Loucy (cell line): ENCODE results near the gene MYO10.

ENCODE experiments used
- H2AFZ ChIP-seq: fragments of 200-600 bp; sonication (generic); 2 replicates; pipeline ENCODE4 v1.6.0; 2016; ENCODE audit warnings: antibody characterized with exemption, mild to moderate bottlenecking, low read length, moderate library complexity
- H3F3A ChIP-seq: fragments of 200-600 bp; 2 replicates; pipeline ENCODE4 v1.6.0; 2016; ENCODE audit warnings: antibody characterized with exemption, low read depth, mild to moderate bottlenecking
- H3K27me3 ChIP-seq: fragments of 200-600 bp; sonication (generic); 2 replicates; pipeline ENCODE4 v1.6.1; 2014; ENCODE audit warnings: low read length, mild to moderate bottlenecking; ENCODE audit not compliant: insufficient read depth, poor library complexity, severe bottlenecking
- H3K36me3 ChIP-seq: fragments of 200-600 bp; sonication (generic); 2 replicates; pipeline ENCODE4 v1.6.1; 2016; ENCODE audit warnings: low read length; ENCODE audit not compliant: insufficient read depth
- H3K4me1 ChIP-seq: fragments of 200-600 bp; sonication (generic); 2 replicates; pipeline ENCODE4 v1.5.1; 2014; ENCODE audit warnings: low read length, mild to moderate bottlenecking; ENCODE audit not compliant: insufficient read depth, poor library complexity, severe bottlenecking
- H3K4me2 ChIP-seq: fragments of 200-600 bp; sonication (generic); 2 replicates; pipeline ENCODE4 v1.6.0; 2014; ENCODE audit warnings: antibody characterized with exemption, low read length, low read depth, mild to moderate bottlenecking; ENCODE audit not compliant: poor library complexity, severe bottlenecking
- H3K4me3 ChIP-seq: fragments of 200-600 bp; sonication (generic); 2 replicates; pipeline ENCODE4 v1.5.1; 2014; ENCODE audit warnings: low read length, mild to moderate bottlenecking, mixed read lengths; ENCODE audit not compliant: poor library complexity, severe bottlenecking
- H3K79me2 ChIP-seq: fragments of 200-600 bp; sonication (generic); 2 replicates; pipeline ENCODE4 v1.6.1; 2014; ENCODE audit warnings: low read length; ENCODE audit not compliant: insufficient read depth
- H3K9ac ChIP-seq: fragments of 200-600 bp; sonication (generic); 2 replicates; pipeline ENCODE4 v1.6.0; 2014; ENCODE audit warnings: mild to moderate bottlenecking, low read depth, low read length, moderate library complexity; ENCODE audit not compliant: poor library complexity, severe bottlenecking
- H3K9me2 ChIP-seq: fragments of 200-600 bp; sonication (generic); replicated peaks from 2 replicates; pipeline ENCODE4 v1.6.1; 2016; ENCODE audit warnings: low read depth, low read length, mixed read lengths
- H3K9me3 ChIP-seq: fragments of 200-600 bp; sonication (generic); 2 replicates; pipeline ENCODE4 v1.6.1; 2014; ENCODE audit warnings: mild to moderate bottlenecking, antibody characterized with exemption, low read length, low read depth; ENCODE audit not compliant: insufficient read depth
- H4K20me1 ChIP-seq: fragments of 200-600 bp; sonication (generic); 2 replicates; pipeline ENCODE4 v1.6.0; 2014; ENCODE audit warnings: antibody characterized with exemption, low read length, mild to moderate bottlenecking; ENCODE audit not compliant: insufficient read depth, poor library complexity, severe bottlenecking
- EZH2phosphoT487 ChIP-seq: fragments of 200-600 bp; IDR thresholded peaks from 2 replicates; pipeline ENCODE4 v1.6.1; 2018; ENCODE audit warnings: antibody characterized with exemption, mild to moderate bottlenecking, moderate library complexity, borderline replicate concordance
- TF ChIP-seq, protein P1 (sequence below): fragments of 200-600 bp; sonication (generic); conservative IDR thresholded peaks from 2 replicates; pipeline ENCODE4 v1.5.1; 2014; ENCODE audit warnings: mild to moderate bottlenecking, antibody characterized with exemption, low read length

MYO10 gene

DNA sequence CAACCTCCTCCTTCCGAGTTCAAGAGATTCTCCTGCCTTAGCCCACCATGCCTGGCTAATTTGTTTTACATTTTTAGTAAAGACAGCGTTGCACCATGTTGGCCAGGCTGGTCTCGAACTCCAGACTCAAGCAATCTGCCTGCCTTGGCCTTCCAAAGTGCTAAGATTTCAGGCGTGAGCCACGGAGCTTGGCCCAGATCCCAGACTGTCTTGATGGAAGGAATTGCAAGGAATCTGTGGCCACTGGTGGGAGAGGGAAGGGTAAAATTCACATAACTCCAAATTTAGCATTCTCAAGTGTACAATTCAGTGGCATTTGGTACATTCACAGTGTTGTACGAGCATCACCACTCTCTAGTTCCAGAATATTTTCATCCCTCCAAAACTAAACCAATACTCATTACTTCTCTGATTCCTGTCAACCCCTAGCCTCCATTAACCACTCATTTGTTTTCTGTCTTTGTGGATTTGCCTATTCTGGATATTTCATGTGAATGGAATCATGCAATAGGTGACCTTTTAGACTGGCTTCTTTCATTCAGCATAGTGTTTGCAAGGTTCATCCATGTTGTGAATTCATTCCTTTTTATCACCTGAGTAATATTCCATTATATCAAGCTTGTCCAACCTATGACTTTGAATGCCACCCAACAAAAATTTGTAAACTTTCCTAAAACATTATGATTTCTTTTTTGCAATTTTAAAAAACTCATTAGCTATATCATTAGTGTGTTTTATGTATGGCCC lies 8.9 kb upstream of the MYO10 start:
- no peaks in the 10 kb centered on the region for H3K9me3 ChIP-seq
- TF ChIP-seq EZH2phosphoT487, result no peak
- TF ChIP-seq, protein P1, sequence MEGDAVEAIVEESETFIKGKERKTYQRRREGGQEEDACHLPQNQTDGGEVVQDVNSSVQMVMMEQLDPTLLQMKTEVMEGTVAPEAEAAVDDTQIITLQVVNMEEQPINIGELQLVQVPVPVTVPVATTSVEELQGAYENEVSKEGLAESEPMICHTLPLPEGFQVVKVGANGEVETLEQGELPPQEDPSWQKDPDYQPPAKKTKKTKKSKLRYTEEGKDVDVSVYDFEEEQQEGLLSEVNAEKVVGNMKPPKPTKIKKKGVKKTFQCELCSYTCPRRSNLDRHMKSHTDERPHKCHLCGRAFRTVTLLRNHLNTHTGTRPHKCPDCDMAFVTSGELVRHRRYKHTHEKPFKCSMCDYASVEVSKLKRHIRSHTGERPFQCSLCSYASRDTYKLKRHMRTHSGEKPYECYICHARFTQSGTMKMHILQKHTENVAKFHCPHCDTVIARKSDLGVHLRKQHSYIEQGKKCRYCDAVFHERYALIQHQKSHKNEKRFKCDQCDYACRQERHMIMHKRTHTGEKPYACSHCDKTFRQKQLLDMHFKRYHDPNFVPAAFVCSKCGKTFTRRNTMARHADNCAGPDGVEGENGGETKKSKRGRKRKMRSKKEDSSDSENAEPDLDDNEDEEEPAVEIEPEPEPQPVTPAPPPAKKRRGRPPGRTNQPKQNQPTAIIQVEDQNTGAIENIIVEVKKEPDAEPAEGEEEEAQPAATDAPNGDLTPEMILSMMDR, result no peak
- no peaks in the 10 kb centered on the region for H4K20me1 ChIP-seq
- no peak overlapping the region for H3K9ac ChIP-seq
- H3K4me2 ChIP-seq, result no peak overlapping the region
- no peaks in the 10 kb centered on the region for H3K36me3 ChIP-seq
- H3F3A ChIP-seq, result no peaks in the 10 kb centered on the region
- H3K27me3 ChIP-seq, result no peaks in the 10 kb centered on the region
- H3K4me1 ChIP-seq, result no peaks in the 10 kb centered on the region
- no peak overlapping the region for H2AFZ ChIP-seq
- H3K9me2 ChIP-seq, result no peaks in the 10 kb centered on the region
- H3K79me2 ChIP-seq, result no peaks in the 10 kb centered on the region
- no peak overlapping the region for H3K4me3 ChIP-seq

DNA sequence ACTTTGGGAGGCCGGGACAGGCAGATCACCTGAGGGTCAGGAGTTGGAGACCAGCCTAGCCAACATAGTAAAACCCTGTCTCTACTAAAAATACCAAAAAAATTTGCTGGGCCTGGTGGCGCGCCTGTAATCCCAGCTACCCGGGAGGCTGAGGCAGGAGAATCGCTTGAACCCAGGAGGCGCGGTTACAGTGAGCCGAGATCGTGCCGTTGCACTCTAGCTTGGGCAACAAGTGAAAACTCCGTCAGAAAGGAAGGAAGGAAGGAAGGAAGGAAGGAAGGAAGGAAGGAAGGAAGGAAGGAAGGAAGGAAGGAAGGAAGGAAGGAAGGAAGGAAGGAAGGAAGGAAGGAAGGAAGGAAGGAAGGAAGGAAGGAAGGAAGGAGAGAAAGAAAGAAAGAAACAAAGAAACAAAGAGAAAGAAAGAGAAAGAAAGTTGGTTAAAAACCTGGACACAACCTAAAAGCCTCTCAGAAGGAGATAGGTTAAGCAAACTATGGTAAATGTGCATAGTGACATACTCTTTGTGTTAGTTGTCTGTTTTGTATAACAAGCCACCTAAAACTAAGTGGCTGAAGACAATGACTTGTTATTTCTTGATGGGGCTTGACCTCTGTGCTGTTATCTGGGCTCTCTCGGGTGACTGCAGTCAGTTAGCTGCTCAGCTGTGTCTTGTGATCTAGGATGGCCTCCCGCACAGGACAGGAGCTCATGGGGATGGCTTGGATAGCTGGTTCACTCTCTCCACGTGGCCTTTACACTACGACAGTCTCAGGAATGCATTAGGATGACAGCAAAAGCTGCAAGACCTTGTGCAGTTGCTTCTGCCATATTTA lies 8.0 kb upstream of the MYO10 start:
- H4K20me1 ChIP-seq, result no peaks in the 10 kb centered on the region
- no peak overlapping the region for H3K4me3 ChIP-seq
- H3K36me3 ChIP-seq, result no peaks in the 10 kb centered on the region
- H3K27me3 ChIP-seq, result no peaks in the 10 kb centered on the region
- H3K9ac ChIP-seq, result no peak overlapping the region
- TF ChIP-seq, protein P1, result no peak
- TF ChIP-seq EZH2phosphoT487, result no peak
- no peak overlapping the region for H3K4me2 ChIP-seq
- H3K9me2 ChIP-seq, result no peaks in the 10 kb centered on the region
- H3K79me2 ChIP-seq, result no peaks in the 10 kb centered on the region
- H3K9me3 ChIP-seq, result no peaks in the 10 kb centered on the region
- H3F3A ChIP-seq, result no peaks in the 10 kb centered on the region
- no peaks in the 10 kb centered on the region for H3K4me1 ChIP-seq
- H2AFZ ChIP-seq, result no peak overlapping the region

DNA sequence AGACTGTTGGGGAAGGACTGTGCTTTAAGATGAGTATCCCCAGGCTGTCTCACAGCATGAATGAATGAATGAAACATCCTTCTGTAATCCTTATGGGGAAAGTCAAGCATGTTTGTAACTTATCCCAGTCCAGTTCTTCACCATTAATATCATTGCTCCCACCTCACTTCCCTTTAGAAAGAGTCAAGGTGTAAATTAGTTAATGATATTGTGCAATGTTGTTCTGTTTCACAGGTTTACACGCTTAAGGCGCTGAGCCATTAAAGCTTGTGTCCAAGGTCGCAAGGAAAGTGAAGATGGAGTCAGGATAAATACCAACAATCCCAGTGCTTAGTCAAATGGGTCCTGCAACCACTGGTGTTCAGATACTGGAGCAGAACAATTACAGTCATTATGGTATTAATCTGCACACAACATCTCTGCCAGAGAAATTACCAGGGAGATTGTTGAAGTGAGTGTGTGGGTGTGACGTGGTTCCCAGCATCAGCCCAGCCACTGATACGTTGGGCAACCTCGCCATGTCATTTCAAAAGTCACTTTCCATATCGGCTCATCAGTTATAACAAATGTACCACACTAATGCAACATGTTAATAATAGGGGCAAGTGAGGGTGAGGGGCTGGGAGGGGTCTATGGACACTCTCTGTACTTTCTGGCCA lies 1.5 kb upstream of the MYO10 start:
- no peaks in the 10 kb centered on the region for H3K9me2 ChIP-seq
- H3F3A ChIP-seq, result no peaks in the 10 kb centered on the region
- no peak overlapping the region for H3K9ac ChIP-seq
- TF ChIP-seq EZH2phosphoT487, result no peak
- no peaks in the 10 kb centered on the region for H3K4me1 ChIP-seq
- H4K20me1 ChIP-seq, result no peaks in the 10 kb centered on the region
- no peak overlapping the region for H3K4me3 ChIP-seq
- no peaks in the 10 kb centered on the region for H3K79me2 ChIP-seq
- H2AFZ ChIP-seq, result no peak overlapping the region
- H3K9me3 ChIP-seq, result no peaks in the 10 kb centered on the region
- no peak overlapping the region for H3K4me2 ChIP-seq
- H3K27me3 ChIP-seq, result no peaks in the 10 kb centered on the region
- H3K36me3 ChIP-seq, result no peaks in the 10 kb centered on the region
